ENCODE measurements around the gene TAC3.
"Not testable (repeated sequence)": the region's sequence is repeated elsewhere in the genome, so short reads cannot be mapped to it uniquely, and the experiment has no call there.

TAC3 gene

GRCh38 chr12:56977361-56977760 is 39.0 kb downstream of the TAC3 start:
- H3K9me3 ChIP-seq (ENCODE audit: control insufficient read depth, insufficient read depth, low read length); H3K27me3 ChIP-seq (ENCODE audit: control insufficient read depth, insufficient read depth, low read length); H3K36me3 ChIP-seq (ENCODE audit: control insufficient read depth, insufficient read depth, low read length); H3K4me3 ChIP-seq (ENCODE audit: low read depth, low read length); H3K4me1 ChIP-seq (ENCODE audit: control insufficient read depth, insufficient read depth, low read length); H3K9ac ChIP-seq (ENCODE audit: low read depth, low read length): not testable (repeated sequence)

DNA sequence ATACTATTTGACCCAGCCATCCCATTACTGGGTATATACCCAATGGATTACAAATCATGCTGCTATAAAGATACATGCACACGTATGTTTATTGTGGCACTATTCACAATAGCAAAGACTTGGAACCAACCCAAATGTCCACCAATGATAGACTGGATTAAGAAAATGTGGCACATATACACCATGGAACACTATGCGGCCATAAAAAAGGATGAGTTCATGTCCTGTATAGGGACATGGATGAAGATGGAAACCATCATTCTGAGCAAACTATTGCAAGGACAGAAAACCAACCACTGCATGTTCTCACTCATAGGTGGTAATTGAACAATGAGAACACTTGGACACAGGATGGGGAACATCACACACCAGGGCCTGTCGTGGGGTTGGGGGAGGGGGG is 42.1 kb downstream of the TAC3 start:
- H3K4me1 ChIP-seq (ENCODE audit: control insufficient read depth, insufficient read depth, low read length); H3K9me3 ChIP-seq (ENCODE audit: control insufficient read depth, insufficient read depth, low read length); H3K36me3 ChIP-seq (ENCODE audit: control insufficient read depth, insufficient read depth, low read length); H3K9ac ChIP-seq (ENCODE audit: low read depth, low read length); H3K27me3 ChIP-seq (ENCODE audit: control insufficient read depth, insufficient read depth, low read length); H3K4me3 ChIP-seq (ENCODE audit: low read depth, low read length): not testable (repeated sequence)

- not testable (repeated sequence) for H3K9me3 ChIP-seq (ENCODE audit: control insufficient read depth, insufficient read depth, low read length); H3K4me1 ChIP-seq (ENCODE audit: control insufficient read depth, insufficient read depth, low read length); H3K27me3 ChIP-seq (ENCODE audit: control insufficient read depth, insufficient read depth, low read length); H3K9ac ChIP-seq (ENCODE audit: low read depth, low read length); H3K4me3 ChIP-seq (ENCODE audit: low read depth, low read length); H3K36me3 ChIP-seq (ENCODE audit: control insufficient read depth, insufficient read depth, low read length)
Measured at GRCh38 chr12:56968910-56969309, 47.4 kb downstream of the TAC3 start.

- not testable (repeated sequence) for H3K9me3 ChIP-seq (ENCODE audit: control insufficient read depth, insufficient read depth, low read length); H3K4me3 ChIP-seq (ENCODE audit: low read depth, low read length); H3K4me1 ChIP-seq (ENCODE audit: control insufficient read depth, insufficient read depth, low read length); H3K9ac ChIP-seq (ENCODE audit: low read depth, low read length); H3K27me3 ChIP-seq (ENCODE audit: control insufficient read depth, insufficient read depth, low read length); H3K36me3 ChIP-seq (ENCODE audit: control insufficient read depth, insufficient read depth, low read length)
Measured at GRCh38 chr12:56965997-56966642, 50.2 kb downstream of the TAC3 start.

DNA sequence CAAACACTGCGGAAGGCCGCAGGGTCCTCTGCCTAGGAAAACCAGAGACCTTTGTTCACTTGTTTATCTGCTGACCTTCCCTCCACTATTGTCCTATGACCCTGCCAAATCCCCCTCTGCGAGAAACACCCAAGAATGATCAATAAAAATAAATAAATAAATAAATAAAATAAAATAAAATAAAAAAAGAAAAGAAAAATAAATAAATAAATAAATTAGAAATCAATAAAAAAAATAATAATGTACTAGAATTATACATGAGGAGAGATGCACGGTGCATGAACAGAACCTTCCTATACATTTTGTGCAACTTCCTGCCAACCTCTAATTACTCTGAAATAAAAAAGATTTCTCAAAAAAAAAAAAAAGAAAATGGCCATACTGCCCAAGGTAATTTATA is 51.2 kb downstream of the TAC3 start:
- not testable (repeated sequence) for H3K36me3 ChIP-seq (ENCODE audit: control insufficient read depth, insufficient read depth, low read length); H3K4me1 ChIP-seq (ENCODE audit: control insufficient read depth, insufficient read depth, low read length); H3K9ac ChIP-seq (ENCODE audit: low read depth, low read length)

DNA sequence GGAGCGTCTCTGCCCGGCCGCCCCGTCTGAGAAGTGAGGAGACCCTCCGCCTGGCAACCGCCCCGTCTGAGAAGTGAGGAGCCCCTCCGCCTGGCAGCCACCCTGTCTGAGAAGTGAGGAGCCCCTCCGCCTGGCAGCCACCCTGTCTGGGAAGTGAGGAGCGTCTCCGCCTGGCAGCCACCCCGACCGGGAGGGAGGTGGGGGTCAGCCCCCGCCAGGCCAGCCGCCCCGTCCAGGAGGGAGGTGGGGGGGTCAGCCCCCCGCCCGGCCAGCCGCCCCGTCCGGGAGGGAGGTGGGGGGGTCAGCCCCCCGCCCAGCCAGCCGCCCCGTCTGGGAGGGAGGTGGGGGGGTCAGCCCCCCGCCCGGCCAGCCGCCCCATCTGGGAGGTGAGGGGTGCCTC is 52.8 kb downstream of the TAC3 start:
- H3K4me1 ChIP-seq (ENCODE audit: control insufficient read depth, insufficient read depth, low read length); H3K36me3 ChIP-seq (ENCODE audit: control insufficient read depth, insufficient read depth, low read length); H3K27me3 ChIP-seq (ENCODE audit: control insufficient read depth, insufficient read depth, low read length); H3K9ac ChIP-seq (ENCODE audit: low read depth, low read length); H3K4me3 ChIP-seq (ENCODE audit: low read depth, low read length); H3K9me3 ChIP-seq (ENCODE audit: control insufficient read depth, insufficient read depth, low read length): not testable (repeated sequence)

More for the DNA sequence above, 51.2 kb downstream of the TAC3 start:
- not testable (repeated sequence) for H3K9me3 ChIP-seq (ENCODE audit: control insufficient read depth, insufficient read depth, low read length); H3K27me3 ChIP-seq (ENCODE audit: control insufficient read depth, insufficient read depth, low read length); H3K4me3 ChIP-seq (ENCODE audit: low read depth, low read length)

GRCh38 chr12:56962247-56962646 is 54.1 kb downstream of the TAC3 start:
- not testable (repeated sequence) for H3K4me1 ChIP-seq (ENCODE audit: control insufficient read depth, insufficient read depth, low read length); H3K36me3 ChIP-seq (ENCODE audit: control insufficient read depth, insufficient read depth, low read length)

More at GRCh38 chr12:56962247-56962646, 54.1 kb downstream of the TAC3 start:
- H3K9ac ChIP-seq (ENCODE audit: low read depth, low read length); H3K4me3 ChIP-seq (ENCODE audit: low read depth, low read length); H3K9me3 ChIP-seq (ENCODE audit: control insufficient read depth, insufficient read depth, low read length); H3K27me3 ChIP-seq (ENCODE audit: control insufficient read depth, insufficient read depth, low read length): not testable (repeated sequence)
